Calu3 (cell line): ENCODE measurements around the gene MPDZ. TPM values are rescaled to one million over a fixed set of nuclear protein-coding genes. Genes with fewer than 3 reads are reported as not detected.

Source experiments
- BruUV-seq: library from RNA; stranded (reverse); fragments of 400-500 nt; replicated peaks from 2 replicates; lab custom pipeline; 2021; lab: Mats Ljungman, UMichigan
- CTCF ChIA-PET: fragments of 300-600 bp; sonication (Branson Sonifier 250); formaldehyde crosslinking; loops from one replicate; lab custom pipeline; 2022; ENCODE audit warnings: antibody characterized with exemption; lab: Charles Lee
- DNase-seq: peaks from one replicate; pipeline ENCODE4 v3.0.0; 2022
- H3K27ac Mint-ChIP-seq: one replicate; pipeline ENCODE4 v1.8.0; 2022; ENCODE audit warnings: mixed read lengths; ENCODE audit not compliant: unreplicated experiment
- H3K27me3 Mint-ChIP-seq: one replicate; pipeline ENCODE4 v1.8.0; 2022; ENCODE audit warnings: mixed read lengths; ENCODE audit not compliant: unreplicated experiment
- H3K36me3 Mint-ChIP-seq: one replicate; pipeline ENCODE4 v1.8.0; 2022; ENCODE audit warnings: mild to moderate bottlenecking, moderate library complexity, mixed read lengths; ENCODE audit not compliant: insufficient read depth, unreplicated experiment
- H3K4me1 Mint-ChIP-seq: one replicate; pipeline ENCODE4 v1.8.0; 2022; ENCODE audit warnings: mild to moderate bottlenecking, low read depth, mixed read lengths; ENCODE audit not compliant: unreplicated experiment
- H3K4me3 Mint-ChIP-seq: one replicate; pipeline ENCODE4 v1.8.0; 2022; ENCODE audit warnings: mild to moderate bottlenecking, low read depth, moderate library complexity, mixed read lengths; ENCODE audit not compliant: unreplicated experiment
- H3K9me3 Mint-ChIP-seq: one replicate; pipeline ENCODE4 v1.8.0; 2022; ENCODE audit warnings: low read depth, mixed read lengths; ENCODE audit not compliant: unreplicated experiment
- intact Hi-C: fragments of 100-400 bp; cut with micrococcal nuclease; formaldehyde crosslinking; loops from one replicate; pipeline ENCODE4 v1.10.0; 2022; ENCODE audit not compliant: unreplicated experiment
- total RNA-seq: library from RNA; stranded (reverse); gene quantifications from 2 replicates; pipeline ENCODE4 v1.2.3, GENCODE V29; 2022
- TF ChIP-seq, protein P1 (sequence below): fragments of 200-600 bp; IDR thresholded peaks from one replicate; pipeline ENCODE4 v1.8.0; 2022; ENCODE audit warnings: antibody characterized with exemption; ENCODE audit not compliant: unreplicated experiment

Gene MPDZ
- total RNA-seq, 1 experiment from 2014 or later: not detected

- H3K4me1 Mint-ChIP-seq: no peaks in the 10 kb centered on the region
- TF ChIP-seq, protein P1, sequence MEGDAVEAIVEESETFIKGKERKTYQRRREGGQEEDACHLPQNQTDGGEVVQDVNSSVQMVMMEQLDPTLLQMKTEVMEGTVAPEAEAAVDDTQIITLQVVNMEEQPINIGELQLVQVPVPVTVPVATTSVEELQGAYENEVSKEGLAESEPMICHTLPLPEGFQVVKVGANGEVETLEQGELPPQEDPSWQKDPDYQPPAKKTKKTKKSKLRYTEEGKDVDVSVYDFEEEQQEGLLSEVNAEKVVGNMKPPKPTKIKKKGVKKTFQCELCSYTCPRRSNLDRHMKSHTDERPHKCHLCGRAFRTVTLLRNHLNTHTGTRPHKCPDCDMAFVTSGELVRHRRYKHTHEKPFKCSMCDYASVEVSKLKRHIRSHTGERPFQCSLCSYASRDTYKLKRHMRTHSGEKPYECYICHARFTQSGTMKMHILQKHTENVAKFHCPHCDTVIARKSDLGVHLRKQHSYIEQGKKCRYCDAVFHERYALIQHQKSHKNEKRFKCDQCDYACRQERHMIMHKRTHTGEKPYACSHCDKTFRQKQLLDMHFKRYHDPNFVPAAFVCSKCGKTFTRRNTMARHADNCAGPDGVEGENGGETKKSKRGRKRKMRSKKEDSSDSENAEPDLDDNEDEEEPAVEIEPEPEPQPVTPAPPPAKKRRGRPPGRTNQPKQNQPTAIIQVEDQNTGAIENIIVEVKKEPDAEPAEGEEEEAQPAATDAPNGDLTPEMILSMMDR: no peak
- no peak for DNase-seq
- no peaks in the 10 kb centered on the region for H3K36me3 Mint-ChIP-seq
- peaks cover 12% of the 10 kb centered on the region for H3K27me3 Mint-ChIP-seq
- CTCF ChIA-PET: no interaction called here
- no peaks in the 10 kb centered on the region for H3K9me3 Mint-ChIP-seq
- no peak overlapping the region for H3K4me3 Mint-ChIP-seq
- no TSS peak for BruUV-seq
- intact Hi-C loops: no loop called here
- H3K27ac Mint-ChIP-seq: no peak overlapping the region
Observed at GRCh38 chr9:13244181-13244580, 35.3 kb downstream of the MPDZ start.

GRCh38 chr9:13241283-13241682 lies 38.2 kb downstream of the MPDZ start:
- TF ChIP-seq, protein P1: no peak
- CTCF ChIA-PET: no interaction called here
- no peaks in the 10 kb centered on the region for H3K36me3 Mint-ChIP-seq
- intact Hi-C loops: no loop called here
- DNase-seq: no peak
- no peaks in the 10 kb centered on the region for H3K9me3 Mint-ChIP-seq
- no peak overlapping the region for H3K27ac Mint-ChIP-seq
- no TSS peak for BruUV-seq
- H3K4me1 Mint-ChIP-seq: no peaks in the 10 kb centered on the region
- H3K4me3 Mint-ChIP-seq: no peak overlapping the region
- peaks cover 12% of the 10 kb centered on the region for H3K27me3 Mint-ChIP-seq

DNA sequence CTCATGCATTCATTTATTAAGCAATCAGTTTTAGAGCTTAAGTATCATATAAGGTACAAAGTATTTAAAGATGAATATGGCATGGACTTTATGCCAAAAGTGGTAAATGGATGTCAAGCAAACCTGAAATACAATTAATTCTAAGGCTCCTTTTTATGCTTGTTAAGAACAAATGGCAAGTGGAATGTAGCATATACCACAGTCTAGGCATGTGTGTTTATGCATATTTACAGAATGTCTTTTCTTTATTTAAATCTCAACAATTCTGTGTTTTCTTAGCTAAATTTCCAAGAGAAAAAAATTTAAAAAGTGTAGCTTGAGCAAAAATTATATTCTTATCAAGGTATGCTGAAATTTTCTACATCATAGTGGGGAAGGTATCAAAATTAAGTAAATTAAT lies 39.8 kb downstream of the MPDZ start:
- H3K4me3 Mint-ChIP-seq: no peak overlapping the region
- intact Hi-C loops: no loop called here
- CTCF ChIA-PET: interaction anchor here (0.5 to 0.7 kb wide), 2 partner anchors 62 to 787 kb away, joined by 4 to 5 read pairs; no protein-coding TSS in a partner anchor

GRCh38 chr9:13239208-13239607 lies 40.3 kb downstream of the MPDZ start:
- CTCF ChIA-PET: no interaction called here
- Mint-ChIP-seq H3K27ac (no peak overlapping the region), H3K9me3 (no peaks in the 10 kb centered on the region), H3K27me3 (peaks cover 12% of the 10 kb centered on the region), H3K36me3 (no peaks in the 10 kb centered on the region), H3K4me3 (no peak overlapping the region), H3K4me1 (no peaks in the 10 kb centered on the region)
- no TSS peak for BruUV-seq
- DNase-seq: no peak
- TF ChIP-seq, protein P1: no peak
- intact Hi-C loops: no loop called here

More for the DNA sequence above, 39.8 kb downstream of the MPDZ start:
- Mint-ChIP-seq H3K27ac (no peak overlapping the region), H3K4me1 (no peaks in the 10 kb centered on the region), H3K9me3 (no peaks in the 10 kb centered on the region), H3K36me3 (no peaks in the 10 kb centered on the region), H3K27me3 (peaks cover 12% of the 10 kb centered on the region)
- TF ChIP-seq, protein P1: no peak
- DNase-seq: no peak
- no TSS peak for BruUV-seq
